Nephron (organoid): ENCODE results near the gene GALNT1.

Source experiments
- H3K27ac Mint-ChIP-seq, 3 experiments: 2 replicates each; pipeline ENCODE4 v1.8.0; 2020; ENCODE audit warnings: mixed read lengths in 3 of 3, mild to moderate bottlenecking in 2 of 3, moderate library complexity in 1 of 3
- H3K27me3 Mint-ChIP-seq: 2 replicates; pipeline ENCODE4 v1.8.0; 2021; ENCODE audit warnings: low read depth, mild to moderate bottlenecking, moderate library complexity, mixed read lengths
- H3K36me3 Mint-ChIP-seq: 2 replicates; pipeline ENCODE4 v1.8.0; 2020; ENCODE audit warnings: low read depth, mixed read lengths
- H3K4me1 Mint-ChIP-seq: 2 replicates; pipeline ENCODE4 v1.8.0; 2020; ENCODE audit warnings: mixed read lengths
- H3K4me3 Mint-ChIP-seq, 3 experiments: 2 replicates each; pipeline ENCODE4 v1.8.0; 2020; ENCODE audit warnings: mild to moderate bottlenecking in 3 of 3, mixed read lengths in 3 of 3, moderate library complexity in 2 of 3
- H3K9me3 Mint-ChIP-seq: 2 replicates; pipeline ENCODE4 v1.8.0; 2020; ENCODE audit warnings: mixed read lengths
- CTCF ChIP-seq, 3 experiments: fragments of 200-600 bp; sonication (generic); IDR thresholded peaks; one replicate each; pipeline ENCODE4 v1.5.0; 2021; ENCODE audit warnings: antibody characterized with exemption in 3 of 3; ENCODE audit not compliant: unreplicated experiment in 3 of 3

The GALNT1 gene

GRCh38 chr18:35605686-35606417, 24.3 kb downstream of the GALNT1 start:
- H3K27ac Mint-ChIP-seq, result no peak overlapping the region
- H3K4me1 Mint-ChIP-seq, result peaks cover 7% of the 10 kb centered on the region
- H3K36me3 Mint-ChIP-seq, result peaks cover 49% of the 10 kb centered on the region
- peaks cover 45% of the 10 kb centered on the region for H3K9me3 Mint-ChIP-seq
- TF ChIP-seq CTCF (IDR thresholded peaks at IDR 0.05; ENCODE audit: unreplicated experiment in 3 of 3), result no peak
- H3K4me3 Mint-ChIP-seq, result no peak overlapping the region
- H3K27me3 Mint-ChIP-seq, result no peaks in the 10 kb centered on the region

- Mint-ChIP-seq H3K9me3 (peaks cover 11% of the 10 kb centered on the region), H3K36me3 (peaks cover 15% of the 10 kb centered on the region), H3K27me3 (no peaks in the 10 kb centered on the region), H3K4me3 (no peak overlapping the region), H3K27ac (no peak overlapping the region), H3K4me1 (peaks cover 14% of the 10 kb centered on the region)
- TF ChIP-seq CTCF (IDR thresholded peaks at IDR 0.05; ENCODE audit: unreplicated experiment in 3 of 3), result no peak
These were observed 27.7 kb downstream of the GALNT1 start for GRCh38 chr18:35609236-35609635.

GRCh38 chr18:35610089-35610488, 28.5 kb downstream of the GALNT1 start:
- Mint-ChIP-seq H3K27ac (no peak overlapping the region), H3K9me3 (peaks cover 4% of the 10 kb centered on the region), H3K36me3 (peaks cover 8% of the 10 kb centered on the region), H3K4me1 (peaks cover 14% of the 10 kb centered on the region), H3K27me3 (no peaks in the 10 kb centered on the region), H3K4me3 (no peak overlapping the region)
- TF ChIP-seq CTCF (IDR thresholded peaks at IDR 0.05; ENCODE audit: unreplicated experiment in 3 of 3), result no peak

- no peak overlapping the region for H3K4me3 Mint-ChIP-seq
- H3K27ac Mint-ChIP-seq, result peak overlapping the region in 1 of 3 experiments; percentile 12
- peaks cover 14% of the 10 kb centered on the region for H3K4me1 Mint-ChIP-seq
- peaks cover under 1% of the 10 kb centered on the region for H3K9me3 Mint-ChIP-seq
- TF ChIP-seq CTCF (IDR thresholded peaks at IDR 0.05; ENCODE audit: unreplicated experiment in 3 of 3), result no peak
- no peaks in the 10 kb centered on the region for H3K27me3 Mint-ChIP-seq
- H3K36me3 Mint-ChIP-seq, result peaks cover 3% of the 10 kb centered on the region
These were observed 29.2 kb downstream of the GALNT1 start for GRCh38 chr18:35610724-35611123.

GRCh38 chr18:35611518-35611917, 30.0 kb downstream of the GALNT1 start:
- Mint-ChIP-seq H3K27ac (no peak overlapping the region), H3K4me3 (no peak overlapping the region), H3K4me1 (peaks cover 14% of the 10 kb centered on the region), H3K9me3 (no peaks in the 10 kb centered on the region), H3K36me3 (peaks cover 3% of the 10 kb centered on the region), H3K27me3 (no peaks in the 10 kb centered on the region)
- no peak for TF ChIP-seq CTCF (IDR thresholded peaks at IDR 0.05; ENCODE audit: unreplicated experiment in 3 of 3)

- peaks cover 4% of the 10 kb centered on the region for H3K36me3 Mint-ChIP-seq
- no peaks in the 10 kb centered on the region for H3K9me3 Mint-ChIP-seq
- peaks cover 5% of the 10 kb centered on the region for H3K4me1 Mint-ChIP-seq
- H3K27ac Mint-ChIP-seq, result no peak overlapping the region
- no peak overlapping the region for H3K4me3 Mint-ChIP-seq
- TF ChIP-seq CTCF (IDR thresholded peaks at IDR 0.05; ENCODE audit: unreplicated experiment in 3 of 3), result no peak
- H3K27me3 Mint-ChIP-seq, result no peaks in the 10 kb centered on the region
These were observed 34.5 kb downstream of the GALNT1 start for GRCh38 chr18:35616074-35616473.
